A673 (cell line): ENCODE data around the gene DYDC2. TPM values are rescaled to one million over a fixed set of nuclear protein-coding genes. Genes with fewer than 3 reads are reported as not detected.
A peak's percentile ranks its signal among the peaks of the same experiment; 100 is the strongest.

Experiments
- BruUV-seq: library from RNA; stranded (reverse); fragments of 400-500 nt; replicated peaks from 2 replicates; lab custom pipeline; 2021; lab: Mats Ljungman, UMichigan
- CTCF ChIA-PET: fragments of 300-600 bp; sonication (Branson Sonifier 250); formaldehyde crosslinking; loops from one replicate; lab custom pipeline; 2022; ENCODE audit warnings: antibody characterized with exemption; lab: Charles Lee
- POLR2A ChIA-PET: fragments of 300-600 bp; sonication (Branson Sonifier 250); formaldehyde crosslinking; loops from one replicate; lab custom pipeline; 2022; ENCODE audit warnings: antibody characterized with exemption; ENCODE audit not compliant: low non-redundant PET; lab: Charles Lee
- DNase-seq: peaks from one replicate; pipeline ENCODE4 v3.0.0-alpha.2; 2015; ENCODE audit warnings: low spot score
- H3K27ac ChIP-seq: fragments of 200-600 bp; sonication (generic); 2 replicates; pipeline ENCODE4 v1.5.1; 2016; ENCODE audit warnings: mixed run types, low read depth, mild to moderate bottlenecking, mixed read lengths, antibody characterized with exemption, low read length; ENCODE audit not compliant: poor library complexity, severe bottlenecking
- H3K27me3 ChIP-seq: fragments of 200-600 bp; sonication (generic); replicated peaks from 2 replicates; pipeline ENCODE4 v1.6.1; 2017; ENCODE audit warnings: mixed run types, low read depth, mild to moderate bottlenecking, mixed read lengths, antibody characterized with exemption, low read length; ENCODE audit not compliant: insufficient read depth, poor library complexity
- H3K36me3 ChIP-seq: fragments of 200-600 bp; sonication (generic); 2 replicates; pipeline ENCODE4 v1.6.1; 2016; ENCODE audit warnings: mixed run types, mild to moderate bottlenecking, mixed read lengths, antibody characterized with exemption, low read length; ENCODE audit not compliant: insufficient read depth, poor library complexity, severe bottlenecking
- H3K4me1 ChIP-seq: fragments of 200-600 bp; sonication (generic); 2 replicates; pipeline ENCODE4 v1.6.1; 2017; ENCODE audit warnings: mixed run types, mild to moderate bottlenecking, mixed read lengths, antibody characterized with exemption, low read length; ENCODE audit not compliant: insufficient read depth, poor library complexity, severe bottlenecking
- H3K4me3 ChIP-seq: fragments of 200-600 bp; sonication (generic); 2 replicates; pipeline ENCODE4 v1.5.1; 2016; ENCODE audit warnings: low read depth, mixed run types, mild to moderate bottlenecking, mixed read lengths, low read length; ENCODE audit not compliant: poor library complexity, severe bottlenecking
- H3K9me3 ChIP-seq: fragments of 200-600 bp; sonication (generic); 2 replicates; pipeline ENCODE4 v1.6.1; 2016; ENCODE audit warnings: mixed run types, low read depth, mild to moderate bottlenecking, mixed read lengths, antibody characterized with exemption, low read length; ENCODE audit not compliant: poor library complexity, severe bottlenecking
- CTCF ChIP-seq: fragments of 300-800, 200-600 bp; sonication (generic); conservative IDR thresholded peaks from 2 replicates; pipeline ENCODE4 v1.5.1; 2017; ENCODE audit warnings: low read depth, mild to moderate bottlenecking, antibody characterized with exemption, low read length, moderate library complexity, mixed read lengths
- EZH2 ChIP-seq: fragments of 200-600 bp; sonication (generic); IDR thresholded peaks from 2 replicates; pipeline ENCODE4 v1.6.1; 2017; ENCODE audit warnings: borderline replicate concordance, low read depth, mild to moderate bottlenecking, mixed read lengths, antibody characterized with exemption, low read length; ENCODE audit not compliant: poor library complexity, severe bottlenecking
- intact Hi-C: fragments of 100-400 bp; cut with micrococcal nuclease; formaldehyde crosslinking; loops from one replicate; pipeline ENCODE4 v1.10.0; 2022; ENCODE audit not compliant: unreplicated experiment
- total RNA-seq: library from RNA; stranded (reverse); gene quantifications from 2 replicates; pipeline ENCODE4 v1.2.3, GENCODE V29; 2021

DYDC2 gene
- total RNA-seq, 1 experiment from 2014 or later, result not detected

- no TSS peak for BruUV-seq
- intact Hi-C loops, result no loop called here
- Histone ChIP-seq H3K27me3 (no peaks in the 10 kb centered on the region), H3K36me3 (no peaks in the 10 kb centered on the region), H3K27ac (peak overlapping the region; percentile 35), H3K9me3 (no peaks in the 10 kb centered on the region), H3K4me3 (peak overlapping the region; percentile 83), H3K4me1 (peaks cover 69% of the 10 kb centered on the region)
- POLR2A ChIA-PET, result no interaction called here
- CTCF ChIA-PET, result no interaction called here
- DNase-seq, result no peak
- TF ChIP-seq EZH2 (no peak), CTCF (no peak)
These were observed 53.5 kb downstream of the DYDC2 start for GRCh38 chr10:80410122-80410521.

GRCh38 chr10:80410578-80411145 is 54.1 kb downstream of the DYDC2 start:
- no TSS peak for BruUV-seq
- ChIA-PET CTCF (no interaction called here), POLR2A (no interaction called here)
- no peaks in the 10 kb centered on the region for H3K27me3 ChIP-seq
- no peak for TF ChIP-seq EZH2
- TF ChIP-seq CTCF, result no peak
- intact Hi-C loops, result no loop called here
- no peak overlapping the region for H3K27ac ChIP-seq
- peaks cover 72% of the 10 kb centered on the region for H3K4me1 ChIP-seq
- DNase-seq, result no peak
- no peak overlapping the region for H3K4me3 ChIP-seq
- H3K9me3 ChIP-seq, result no peaks in the 10 kb centered on the region
- no peaks in the 10 kb centered on the region for H3K36me3 ChIP-seq

GRCh38 chr10:80411267-80411668 is 54.7 kb downstream of the DYDC2 start:
- DNase-seq, result no peak
- H3K27ac ChIP-seq, result no peak overlapping the region
- CTCF ChIA-PET, result no interaction called here

More at GRCh38 chr10:80411267-80411668, 54.7 kb downstream of the DYDC2 start:
- peaks cover 72% of the 10 kb centered on the region for H3K4me1 ChIP-seq
- POLR2A ChIA-PET, result no interaction called here
- no TSS peak for BruUV-seq
- intact Hi-C loops, result no loop called here
- H3K4me3 ChIP-seq, result no peak overlapping the region
- H3K36me3 ChIP-seq, result no peaks in the 10 kb centered on the region
- TF ChIP-seq EZH2 (no peak), CTCF (no peak)
- no peaks in the 10 kb centered on the region for H3K27me3 ChIP-seq
- H3K9me3 ChIP-seq, result no peaks in the 10 kb centered on the region
